ENCODE measurements around the gene RNF123.

The RNF123 gene

DNA sequence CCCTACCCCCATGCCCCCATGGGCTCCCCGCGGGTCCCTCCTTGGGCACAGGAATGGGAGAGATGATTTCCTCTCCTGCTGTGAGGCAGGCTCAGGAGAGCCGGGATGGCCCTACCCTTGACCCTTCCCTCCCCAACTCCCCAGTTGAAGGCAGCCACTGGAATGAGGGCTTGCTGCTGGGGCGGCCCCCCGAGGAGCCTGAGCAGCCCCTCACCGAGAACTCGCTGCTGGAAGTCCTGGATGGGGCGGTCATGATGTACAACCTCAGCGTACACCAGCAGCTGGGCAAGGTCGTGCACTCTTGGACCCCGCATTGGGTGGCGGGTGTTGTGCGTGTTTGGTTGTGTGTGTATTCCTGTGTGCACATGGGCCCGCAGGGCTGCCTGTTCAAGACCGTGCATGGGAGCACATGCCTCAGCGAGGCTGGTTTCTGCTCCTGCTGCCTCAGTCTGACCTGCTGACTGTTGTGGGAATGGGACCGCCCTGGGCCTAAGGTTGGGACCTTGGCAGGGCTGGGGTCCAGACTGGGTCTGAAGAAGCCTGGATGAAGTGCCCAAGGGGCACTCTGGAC lies 16.1 kb downstream of the RNF123 start:
- DNase-seq: no peak

DNA sequence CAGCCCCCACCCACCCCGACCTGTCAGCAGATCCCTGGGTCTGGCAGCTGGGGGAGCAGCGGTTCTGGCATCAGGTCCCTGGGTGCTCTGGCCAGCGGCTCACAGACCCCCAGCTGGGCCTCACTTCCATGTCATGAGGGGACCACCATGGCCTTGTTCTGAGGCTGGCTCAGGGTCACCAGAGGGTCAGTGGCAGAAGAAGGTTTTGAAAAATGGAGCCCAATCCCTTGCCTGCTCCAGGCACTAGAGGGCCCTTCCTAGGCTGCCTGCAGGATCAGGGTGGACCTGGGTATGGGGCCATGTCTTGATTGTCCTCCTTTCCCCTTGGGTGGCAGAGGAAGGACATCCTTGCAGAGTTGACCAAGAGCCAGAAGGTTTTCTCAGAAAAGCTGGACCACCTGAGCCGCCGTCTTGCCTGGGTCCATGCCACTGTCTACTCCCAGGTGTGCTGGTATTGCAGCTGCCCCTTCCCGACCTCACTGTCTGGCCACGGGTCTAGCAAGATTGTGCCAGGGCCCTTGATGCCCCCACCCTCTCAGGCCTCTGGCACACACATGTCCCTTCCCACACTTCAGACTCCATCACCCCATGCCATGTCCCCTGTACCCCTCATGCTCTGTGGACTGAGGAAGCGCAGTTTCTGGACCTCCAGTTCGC lies 17.2 kb downstream of the RNF123 start:
- no peak for DNase-seq

DNA sequence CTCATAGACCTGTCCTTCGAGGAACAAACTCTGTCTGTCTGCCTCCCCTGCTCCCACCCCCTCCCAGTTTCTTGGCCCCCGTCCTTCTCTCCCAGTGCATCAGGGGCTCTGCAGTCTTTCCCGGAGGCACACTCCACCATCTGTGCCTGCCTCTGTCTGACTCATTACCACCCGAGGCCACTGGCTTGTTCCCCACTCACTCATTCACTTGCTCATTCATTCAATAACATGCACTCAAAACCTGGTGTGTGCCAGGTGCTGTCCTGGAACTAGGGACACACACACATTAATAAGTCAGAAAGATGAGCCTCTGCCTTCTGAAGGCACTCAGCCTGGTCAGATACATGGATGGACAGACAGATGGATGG lies 17.7 kb downstream of the RNF123 start:
- no peak for DNase-seq

DNA sequence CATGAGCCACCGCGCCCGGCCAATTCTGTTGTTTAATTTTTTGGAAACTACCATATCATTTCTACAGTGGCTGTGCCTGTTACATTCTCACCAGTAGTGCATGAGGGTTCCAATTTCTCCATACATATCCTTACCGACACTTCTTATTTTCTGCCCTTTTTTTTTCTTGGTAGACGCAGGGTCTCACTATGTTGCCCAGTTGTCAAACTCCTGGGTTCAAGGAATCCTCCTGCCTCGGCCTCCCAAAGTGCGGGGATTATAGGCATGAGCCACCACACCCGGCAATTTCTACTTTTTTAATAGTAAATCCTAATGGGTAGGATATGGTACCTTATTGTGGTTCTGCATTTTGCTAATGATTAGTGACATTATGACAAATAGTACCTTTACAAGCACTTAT lies 20.5 kb downstream of the RNF123 start:
- DNase-seq: no peak

DNA sequence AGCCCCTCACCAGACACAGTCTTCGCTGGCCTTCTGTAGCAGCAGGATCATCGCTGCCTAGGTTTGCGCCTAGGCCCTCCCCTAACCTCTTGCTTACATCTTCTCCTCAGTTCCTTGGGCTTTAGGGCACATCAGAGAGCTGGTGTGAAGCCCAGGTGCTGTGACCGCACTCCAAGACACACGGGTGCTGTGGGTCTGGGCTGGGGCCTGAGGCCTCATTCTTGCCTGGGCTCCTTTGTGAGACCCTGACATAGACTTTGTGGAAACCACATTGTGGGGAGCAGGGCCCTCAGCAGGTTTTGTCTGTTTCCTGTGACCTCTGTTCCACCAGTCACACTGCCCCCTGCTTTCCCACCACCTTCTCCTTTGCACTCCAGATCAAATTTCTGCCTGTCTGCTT lies 22.1 kb downstream of the RNF123 start:
- no peak for DNase-seq

DNA sequence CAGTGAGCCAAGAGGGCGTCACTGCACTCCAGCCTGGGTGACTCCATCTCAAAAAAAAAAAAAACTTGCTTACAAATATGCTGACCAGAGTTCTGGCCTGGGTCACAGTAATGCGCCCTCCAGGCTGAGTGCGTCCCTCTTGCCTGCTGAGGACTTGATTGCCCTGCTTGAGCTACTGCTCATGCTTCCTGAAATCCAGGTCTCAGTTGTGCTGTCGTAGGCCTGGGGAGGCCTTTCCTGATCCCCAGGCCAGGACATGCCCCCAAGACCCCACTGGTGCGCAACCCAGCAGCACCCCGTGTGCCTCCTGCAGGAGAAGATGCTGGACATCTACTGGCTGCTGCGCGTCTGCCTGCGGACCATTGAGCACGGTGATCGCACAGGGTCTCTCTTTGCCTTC lies 22.8 kb downstream of the RNF123 start:
- DNase-seq: no peak

DNA sequence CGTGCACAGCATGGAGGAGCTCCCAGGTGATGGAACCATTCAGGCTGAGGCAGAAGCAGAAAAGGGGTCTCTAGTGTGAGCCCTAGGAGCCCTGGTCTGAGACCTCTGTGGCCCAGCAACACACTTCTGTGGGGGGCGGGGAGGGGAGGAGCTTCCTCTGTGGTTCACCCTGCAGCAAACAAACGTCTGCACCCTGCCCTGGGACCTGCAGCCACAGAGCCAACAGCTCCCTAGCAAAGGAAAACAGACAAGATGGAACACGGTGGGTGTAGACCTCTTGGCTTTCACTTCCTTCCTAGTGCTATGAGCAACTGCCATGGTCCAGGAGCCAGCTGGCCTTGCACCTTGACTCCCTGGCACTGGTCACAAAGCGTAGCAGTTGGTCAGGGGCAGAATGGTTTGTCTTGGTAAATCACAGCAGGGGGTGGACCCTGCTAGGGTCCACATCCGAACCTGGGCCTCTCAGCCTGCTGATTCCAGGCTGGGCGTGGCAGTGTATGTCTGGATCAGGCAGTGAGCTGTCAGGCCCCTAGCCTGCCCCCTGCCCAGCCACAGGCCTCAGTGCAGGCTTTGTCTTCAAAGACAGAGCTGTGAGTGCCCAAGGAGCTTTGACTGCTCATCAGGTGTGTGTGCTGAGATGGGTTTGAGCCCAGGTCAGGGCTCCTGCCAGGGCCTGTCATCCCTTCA lies 23.4 kb downstream of the RNF123 start:
- DNase-seq: no peak

DNA sequence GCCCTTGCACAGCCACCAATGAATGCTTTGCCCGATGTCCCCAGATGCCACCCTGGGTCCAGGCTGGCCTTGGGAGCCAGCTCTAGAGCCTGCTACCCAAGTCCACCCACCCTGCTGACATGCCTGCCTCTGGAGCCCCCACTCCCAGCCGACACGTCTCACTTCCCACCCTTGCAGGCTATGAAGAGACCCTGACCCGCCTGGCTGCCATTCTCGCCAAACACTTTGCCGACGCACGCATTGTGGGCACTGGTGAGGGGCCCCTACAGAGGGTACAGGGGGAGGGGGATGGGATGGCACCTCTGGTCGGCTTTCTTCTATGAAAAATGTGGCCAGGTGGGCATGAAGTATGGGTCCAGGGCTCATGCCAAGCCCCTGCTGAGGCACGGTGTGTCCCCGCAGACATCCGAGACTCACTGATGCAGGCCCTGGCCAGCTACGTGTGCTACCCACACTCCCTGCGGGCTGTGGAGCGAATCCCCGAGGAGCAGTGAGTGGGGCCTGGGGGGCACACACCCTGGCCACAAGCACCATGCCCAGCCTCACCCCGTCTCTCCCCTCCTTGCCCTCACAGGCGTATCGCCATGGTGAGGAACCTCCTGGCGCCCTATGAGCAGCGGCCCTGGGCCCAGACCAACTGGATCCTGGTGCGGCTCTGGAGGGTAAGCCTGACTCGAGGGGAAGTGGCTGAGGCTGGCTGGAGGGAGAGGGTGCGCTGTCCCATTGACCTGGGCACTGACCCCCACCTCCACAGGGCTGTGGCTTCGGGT lies 24.2 kb downstream of the RNF123 start:
- no peak for DNase-seq

DNA sequence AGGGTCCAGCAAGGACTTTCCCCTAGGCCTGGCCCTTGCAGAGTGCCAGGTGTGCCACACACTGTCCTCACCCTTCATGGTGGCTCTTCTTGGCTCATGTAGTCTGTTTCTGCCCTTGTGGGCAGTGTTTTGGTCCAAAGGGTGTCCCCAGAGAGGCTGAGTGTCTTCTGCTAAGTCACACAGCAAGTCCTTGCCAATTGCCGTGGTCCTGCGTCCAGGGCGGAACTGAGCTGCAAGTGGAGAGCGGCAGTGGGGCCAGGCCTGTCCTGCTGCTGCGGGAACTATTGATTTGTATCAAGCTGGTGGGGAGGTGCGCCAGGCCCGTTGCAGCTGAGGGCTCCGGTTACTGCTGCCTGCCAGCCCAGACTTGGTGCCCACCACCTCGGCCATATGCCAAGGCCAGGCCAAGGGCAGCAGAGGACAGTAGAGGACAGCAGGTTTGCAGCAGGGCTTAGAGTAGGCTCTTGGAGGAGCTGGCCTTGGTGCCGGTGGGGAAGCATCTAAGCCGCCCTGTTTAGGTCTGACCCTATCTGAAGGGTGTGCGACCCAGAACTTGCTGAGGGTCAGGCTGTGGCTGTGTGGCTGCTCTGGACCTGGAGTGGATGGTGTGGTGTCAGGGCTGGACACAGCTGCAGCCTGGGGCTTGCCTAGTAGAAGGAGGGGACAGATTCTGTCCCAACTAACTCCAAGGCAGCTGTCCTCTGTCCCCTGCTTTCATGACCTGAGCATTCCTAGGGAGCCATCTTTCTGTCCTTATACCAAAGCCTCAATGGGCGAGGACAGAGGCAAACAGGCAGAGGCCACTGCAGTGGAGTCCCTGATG lies 25.6 kb downstream of the RNF123 start:
- no peak for DNase-seq

DNA sequence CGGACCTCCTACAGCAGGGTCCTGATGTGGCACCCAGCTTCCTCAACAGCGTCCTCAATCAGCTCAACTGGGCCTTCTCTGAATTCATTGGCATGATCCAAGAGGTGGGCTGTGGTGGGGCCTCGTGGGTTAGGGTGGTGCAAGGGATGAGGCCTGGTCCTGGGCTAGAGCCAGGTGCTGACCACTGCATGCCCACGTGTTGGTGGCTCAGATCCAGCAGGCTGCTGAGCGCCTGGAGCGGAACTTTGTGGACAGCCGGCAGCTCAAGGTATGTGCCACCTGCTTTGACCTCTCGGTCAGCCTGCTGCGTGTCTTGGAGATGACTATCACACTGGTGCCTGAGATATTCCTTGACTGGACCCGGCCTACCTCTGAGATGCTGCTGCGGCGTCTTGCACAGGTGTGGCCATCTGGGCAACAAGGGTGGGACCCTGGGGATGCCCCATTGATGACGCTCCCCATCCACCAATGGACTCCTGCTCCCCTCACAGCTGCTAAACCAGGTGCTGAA lies 26.3 kb downstream of the RNF123 start:
- DNase-seq: no peak

DNA sequence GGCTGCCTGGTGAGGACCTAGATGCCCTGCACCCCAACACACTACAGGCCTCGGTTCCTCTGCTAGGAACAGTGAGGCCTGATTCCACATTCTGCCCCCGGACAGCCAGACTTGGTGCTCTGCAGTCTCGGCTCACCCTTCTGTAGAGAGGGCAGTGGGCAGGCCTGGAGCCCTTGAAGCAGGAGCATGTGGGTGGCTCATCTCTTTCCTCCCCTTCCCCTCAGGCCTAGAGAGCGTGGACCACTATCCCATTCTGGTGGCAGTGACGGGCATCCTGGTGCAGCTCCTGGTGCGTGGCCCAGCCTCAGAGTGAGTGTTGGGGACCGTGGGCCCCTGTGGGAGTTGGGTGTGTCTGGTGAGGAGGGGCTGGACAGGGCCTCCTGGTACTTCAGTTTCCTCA lies 26.8 kb downstream of the RNF123 start:
- no peak for DNase-seq

DNA sequence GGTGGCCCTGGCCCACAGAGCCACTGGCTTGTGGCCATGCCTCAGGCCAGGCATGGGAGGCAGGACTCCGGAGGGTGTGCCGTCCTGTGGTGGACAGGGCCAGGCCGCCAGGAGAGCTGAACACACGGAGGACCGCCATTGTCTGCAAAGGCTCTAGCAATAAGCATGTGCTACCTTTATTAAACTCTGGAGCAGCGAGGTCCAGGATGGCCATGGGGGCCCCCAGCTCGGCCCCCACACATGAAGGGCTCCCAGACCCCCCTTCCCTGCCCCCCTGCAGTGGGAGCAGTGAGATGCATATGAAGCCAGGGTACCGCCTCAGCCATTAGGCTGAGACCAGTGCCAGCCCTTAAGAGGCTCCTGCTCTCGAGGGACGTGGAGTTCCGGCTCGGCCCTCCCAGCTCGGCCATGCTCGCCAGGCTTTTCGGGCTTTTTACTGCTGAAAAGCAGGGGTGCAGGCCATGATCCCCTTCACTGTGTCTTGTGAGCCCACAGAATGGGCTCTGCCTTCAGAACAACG lies 27.4 kb downstream of the RNF123 start:
- no peak for DNase-seq

DNA sequence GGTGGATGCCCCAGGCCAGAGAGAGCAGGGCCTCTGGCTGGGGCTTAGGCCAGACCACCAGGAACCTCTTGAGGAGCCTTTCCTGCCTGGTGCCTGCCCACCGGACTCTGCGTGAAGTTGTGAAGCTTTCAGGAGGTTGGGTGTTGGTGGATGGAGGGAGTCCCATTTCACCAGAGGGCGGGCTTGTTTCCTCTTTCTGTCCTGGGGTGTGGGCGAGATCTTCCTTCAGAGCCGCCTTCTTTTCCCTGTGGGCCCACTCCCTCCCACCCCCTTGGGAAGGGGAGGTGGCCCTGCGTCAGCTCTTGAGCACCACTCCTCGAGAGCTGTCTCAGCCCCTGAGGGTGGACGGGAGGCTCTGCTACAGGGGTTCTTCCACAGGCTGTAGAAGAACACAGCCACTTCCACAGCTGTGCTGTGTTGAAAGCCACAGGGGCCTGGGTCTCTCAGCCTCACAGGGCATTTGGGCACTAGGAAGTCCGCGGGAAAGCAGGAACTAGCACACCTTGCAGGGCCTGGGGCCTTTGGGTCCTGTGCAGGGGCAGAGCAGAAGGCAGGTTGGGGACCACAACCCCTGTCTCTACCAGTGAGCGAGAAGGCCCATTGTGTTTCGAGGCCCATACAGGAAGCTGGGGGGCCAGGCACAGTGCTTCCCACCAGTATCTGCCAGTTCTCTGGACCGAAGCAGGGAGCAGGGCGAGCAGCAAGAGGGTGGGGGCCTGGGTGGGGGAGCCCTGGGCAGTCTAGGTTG lies 28.0 kb downstream of the RNF123 start:
- no peak for DNase-seq

DNA sequence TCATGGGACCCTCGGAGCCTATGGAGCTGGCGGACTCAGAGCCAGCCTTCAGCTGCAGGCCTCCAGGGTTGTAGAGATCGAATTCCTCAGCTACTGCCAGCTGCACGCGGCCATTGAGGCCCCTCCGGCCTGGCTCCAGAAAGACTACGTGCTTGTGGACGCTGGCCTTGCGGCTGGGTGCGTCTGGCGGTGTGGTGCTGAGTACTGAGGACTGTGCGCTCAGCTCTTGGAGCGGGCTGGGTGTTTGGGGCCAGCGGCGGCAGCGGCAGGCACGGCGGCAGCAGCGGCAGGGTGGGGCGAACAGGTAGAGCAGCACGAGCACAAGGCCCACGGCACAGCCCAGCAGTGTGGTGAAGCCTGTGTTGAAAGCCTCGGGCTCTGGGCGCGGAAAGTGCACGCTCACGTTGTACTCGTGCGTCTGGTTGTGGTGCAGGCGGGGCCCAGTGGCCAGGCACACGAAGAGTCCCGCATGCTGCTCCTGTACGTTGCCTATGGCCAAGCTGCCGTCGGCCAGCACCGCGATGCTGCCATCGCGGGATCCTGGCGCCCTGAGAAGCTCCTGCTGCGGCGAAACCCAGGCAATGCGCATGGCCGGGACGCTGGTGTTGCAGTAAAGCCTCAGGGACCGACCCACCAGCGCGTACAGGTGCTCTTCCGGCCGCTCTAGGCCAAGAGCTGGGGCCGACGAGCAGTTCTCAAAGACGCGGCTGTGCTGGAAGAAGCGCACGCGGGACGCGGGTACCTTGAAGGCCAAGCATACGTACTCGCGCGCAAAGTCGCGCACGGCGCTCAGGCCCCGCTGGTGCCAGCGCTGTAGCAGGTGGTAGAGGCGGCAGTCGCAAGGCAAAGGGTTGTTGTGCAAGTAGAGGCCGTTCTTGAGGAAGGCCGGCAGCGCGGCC lies 28.9 kb downstream of the RNF123 start:
- DNase-seq: peak; percentile 29

DNA sequence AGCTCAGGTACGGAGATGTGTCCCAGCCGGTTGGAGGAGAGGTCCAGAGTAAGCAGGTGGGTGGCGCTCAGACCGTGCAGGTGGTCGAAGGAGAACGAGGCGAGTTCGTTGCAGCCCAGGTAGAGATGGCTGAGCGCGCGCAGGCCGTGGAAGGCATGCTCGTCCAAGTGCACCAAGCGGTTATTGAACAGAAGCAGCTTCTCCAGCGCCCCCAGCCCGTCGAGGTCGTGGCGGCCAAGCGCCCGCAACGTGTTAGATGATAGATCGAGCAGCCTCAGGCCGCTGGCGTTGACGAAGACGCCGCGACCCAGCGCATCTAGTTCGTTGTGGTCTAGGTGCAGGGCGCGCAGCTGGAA lies 29.5 kb downstream of the RNF123 start:
- no peak for DNase-seq

DNA sequence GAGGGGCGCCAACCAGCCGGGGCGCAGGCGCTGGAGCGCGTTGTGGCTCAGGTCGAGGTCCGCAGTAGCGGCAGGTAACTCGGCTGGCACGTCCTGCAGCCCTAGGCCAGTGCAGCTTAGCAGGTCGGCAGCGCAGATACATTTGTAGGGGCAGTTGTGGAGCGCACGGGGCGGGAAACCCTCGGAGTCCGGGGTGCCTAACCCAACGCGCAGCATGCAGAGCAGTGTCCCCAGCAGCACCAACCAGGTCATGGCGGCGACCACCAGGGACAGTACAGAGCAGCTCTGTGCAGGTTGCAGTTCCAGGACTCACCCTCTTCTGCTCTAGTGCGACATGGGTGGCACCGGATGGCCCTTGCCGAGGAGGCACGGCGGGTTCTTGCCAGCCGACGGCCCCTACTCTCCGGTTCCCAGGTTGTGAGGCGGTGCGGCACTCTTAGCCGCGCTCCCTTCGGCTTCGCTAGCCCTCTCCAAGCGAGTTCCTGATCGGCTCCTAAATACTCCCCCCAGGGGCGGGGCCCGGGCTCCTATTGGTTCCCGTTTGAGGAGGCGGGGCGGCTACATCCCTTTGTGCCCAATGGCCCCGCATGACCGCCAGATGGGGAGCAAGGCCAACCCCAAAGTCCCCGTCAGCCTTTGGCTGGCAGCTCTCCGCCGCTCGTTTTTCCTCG lies 30.0 kb downstream of the RNF123 start, which contains the start of gene AMIGO3:
TSS of gene AMIGO3 (minus strand) at position 471 of the 671 bp plus-strand sequence. CDS start at position 252, 219 bp downstream.
- DNase-seq: peak; percentile 98

DNA sequence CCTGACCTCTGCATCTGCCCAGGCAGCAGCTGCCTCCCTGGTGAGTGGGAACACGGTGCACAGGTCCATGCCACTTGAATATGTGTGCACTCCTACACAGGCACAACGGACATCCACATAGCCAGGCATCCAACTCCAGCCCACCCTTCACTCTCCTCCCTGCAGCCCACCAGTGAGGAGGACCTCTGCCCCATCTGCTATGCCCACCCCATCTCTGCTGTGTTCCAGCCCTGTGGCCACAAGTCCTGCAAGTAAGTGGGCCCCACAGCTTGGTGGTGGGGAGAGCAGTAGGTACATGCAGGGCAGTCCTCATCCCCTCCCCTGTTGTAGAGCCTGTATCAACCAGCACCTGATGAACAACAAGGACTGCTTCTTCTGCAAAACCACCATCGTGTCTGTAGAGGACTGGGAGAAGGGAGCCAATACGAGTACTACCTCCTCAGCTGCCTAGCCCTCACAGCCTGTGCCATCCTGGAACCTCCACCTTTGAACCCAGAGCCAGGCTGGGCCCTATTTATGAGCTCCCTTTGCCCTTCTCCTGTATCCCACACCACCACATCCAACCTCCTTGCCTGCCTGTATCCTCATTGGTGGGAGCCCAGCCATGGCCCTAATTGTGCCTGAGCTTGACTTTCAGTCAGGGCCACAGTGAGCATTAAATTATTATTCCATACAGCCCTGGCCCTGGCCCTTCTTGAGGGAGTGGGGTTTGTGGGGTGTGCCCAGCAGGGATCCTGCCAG lies 31.7 kb downstream of the RNF123 start:
- DNase-seq: no peak

DNA sequence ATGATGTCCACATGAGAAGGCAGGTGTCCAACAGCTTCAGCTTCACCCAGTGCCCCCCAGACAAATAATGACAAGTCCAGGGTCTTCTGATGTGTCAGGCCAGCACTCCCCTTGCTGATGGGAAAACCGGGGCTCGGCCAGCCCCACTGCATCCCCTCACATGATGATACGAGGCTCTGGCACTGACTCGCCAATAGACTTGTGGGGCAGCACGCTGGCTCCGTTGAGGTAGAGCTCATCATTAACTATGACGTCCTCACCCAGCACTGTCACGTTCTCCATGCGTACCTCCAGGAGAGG lies 32.2 kb downstream of the RNF123 start:
- DNase-seq: no peak
